OCI-LY3 (cell line): ENCODE measurements around the gene ARHGEF16.

ENCODE experiments used
- H2AFZ ChIP-seq: fragments of 200-600, 300-600 bp; shearing (Covaris generic); 2 replicates; pipeline ENCODE4 v1.6.0; 2014; ENCODE audit warnings: antibody characterized with exemption, low read depth, low read length
- H3K27ac ChIP-seq: fragments of 200-600, 300-600 bp; sonication (generic); 2 replicates; pipeline ENCODE4 v1.5.1; 2014; ENCODE audit warnings: mild to moderate bottlenecking, low read length, moderate library complexity, mixed read lengths
- H3K27me3 ChIP-seq: fragments of 200-600, 300-600 bp; sonication (generic); 2 replicates; pipeline ENCODE4 v1.6.1; 2014; ENCODE audit warnings: low read depth, low read length, mixed read lengths
- H3K36me3 ChIP-seq: fragments of 200-600, 300-600 bp; sonication (generic); replicated peaks from 2 replicates; pipeline ENCODE3; 2014; ENCODE audit warnings: low read depth, low read length, mixed read lengths
- H3K4me1 ChIP-seq: fragments of 300-600, 200-600 bp; sonication (generic); 2 replicates; pipeline ENCODE4 v1.6.1; 2014; ENCODE audit warnings: low read length, mixed read lengths
- H3K4me2 ChIP-seq: fragments of 200-600, 300-600 bp; sonication (generic); 2 replicates; pipeline ENCODE4 v1.6.1; 2014; ENCODE audit warnings: low read length, mixed read lengths
- H3K4me3 ChIP-seq: fragments of 300-600, 200-600 bp; sonication (generic); 2 replicates; pipeline ENCODE4 v1.5.1; 2014; ENCODE audit warnings: antibody characterized with exemption, mild to moderate bottlenecking, low read length, moderate library complexity
- H3K79me2 ChIP-seq: fragments of 300-600, 200-600 bp; shearing (Covaris generic); 2 replicates; pipeline ENCODE4 v1.6.1; 2014; ENCODE audit warnings: mild to moderate bottlenecking, low read length, mixed read lengths
- H3K9ac ChIP-seq: fragments of 300-600, 200-600 bp; shearing (Covaris generic); 2 replicates; pipeline ENCODE4 v1.6.0; 2014; ENCODE audit warnings: mild to moderate bottlenecking, low read length, moderate library complexity
- H3K9me3 ChIP-seq: fragments of 200-600, 300-600 bp; shearing (Covaris generic); 2 replicates; pipeline ENCODE4 v1.6.1; 2014; ENCODE audit warnings: low read length, mixed read lengths; ENCODE audit not compliant: insufficient read depth
- H4K20me1 ChIP-seq: fragments of 200-600, 300-600 bp; sonication (generic); 2 replicates; pipeline ENCODE4 v1.6.1; 2016; ENCODE audit warnings: low read length, mixed read lengths; ENCODE audit not compliant: insufficient read depth
- EZH2phosphoT487 ChIP-seq: fragments of 200-600 bp; shearing (Covaris generic); IDR thresholded peaks from 2 replicates; pipeline ENCODE4 v1.6.1; 2018; ENCODE audit warnings: antibody characterized with exemption, mixed run types, low read depth
- TF ChIP-seq, protein P1 (sequence below): fragments of 200-600, 300-600 bp; sonication (generic); IDR thresholded peaks from 2 replicates; pipeline ENCODE4 v1.5.1; 2014; ENCODE audit warnings: antibody characterized with exemption, low read length, low read depth

ARHGEF16 gene

DNA sequence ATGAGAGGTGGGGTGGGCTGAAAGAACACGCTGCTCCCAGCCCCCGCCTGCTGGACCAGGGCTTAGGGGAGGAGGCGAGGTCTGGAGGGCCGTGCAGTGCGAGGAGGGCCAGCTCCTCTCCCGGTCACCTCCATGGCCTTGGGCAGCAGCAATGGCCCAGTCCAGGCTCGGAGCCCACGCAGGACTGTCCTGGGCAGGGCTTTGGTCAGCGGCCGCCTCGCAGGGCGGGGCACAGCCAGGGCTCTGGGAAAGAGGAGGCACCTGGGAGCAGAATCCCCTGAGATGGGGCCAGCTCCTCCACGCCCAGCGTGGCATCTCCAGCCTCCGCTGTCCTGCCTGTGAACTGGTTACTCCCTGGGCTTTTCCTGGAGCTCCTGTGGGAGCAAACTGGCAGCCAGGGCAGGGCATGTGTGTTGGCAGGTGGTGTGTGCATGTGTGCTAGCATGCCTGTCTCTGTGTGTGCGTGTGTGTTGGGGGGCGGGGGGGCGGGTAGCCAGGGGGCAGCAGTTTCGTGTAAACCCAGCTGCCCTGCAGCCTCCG is 27.4 kb downstream of the ARHGEF16 start:
- H3K4me3 ChIP-seq: no peak overlapping the region
- no peaks in the 10 kb centered on the region for H3K79me2 ChIP-seq
- H2AFZ ChIP-seq: no peak overlapping the region
- no peaks in the 10 kb centered on the region for H3K36me3 ChIP-seq
- H3K27me3 ChIP-seq: peaks cover 3% of the 10 kb centered on the region; the same call in 1 of the 2 replicates
- H4K20me1 ChIP-seq: no peaks in the 10 kb centered on the region
- no peak overlapping the region for H3K4me2 ChIP-seq
- TF ChIP-seq, protein P1, sequence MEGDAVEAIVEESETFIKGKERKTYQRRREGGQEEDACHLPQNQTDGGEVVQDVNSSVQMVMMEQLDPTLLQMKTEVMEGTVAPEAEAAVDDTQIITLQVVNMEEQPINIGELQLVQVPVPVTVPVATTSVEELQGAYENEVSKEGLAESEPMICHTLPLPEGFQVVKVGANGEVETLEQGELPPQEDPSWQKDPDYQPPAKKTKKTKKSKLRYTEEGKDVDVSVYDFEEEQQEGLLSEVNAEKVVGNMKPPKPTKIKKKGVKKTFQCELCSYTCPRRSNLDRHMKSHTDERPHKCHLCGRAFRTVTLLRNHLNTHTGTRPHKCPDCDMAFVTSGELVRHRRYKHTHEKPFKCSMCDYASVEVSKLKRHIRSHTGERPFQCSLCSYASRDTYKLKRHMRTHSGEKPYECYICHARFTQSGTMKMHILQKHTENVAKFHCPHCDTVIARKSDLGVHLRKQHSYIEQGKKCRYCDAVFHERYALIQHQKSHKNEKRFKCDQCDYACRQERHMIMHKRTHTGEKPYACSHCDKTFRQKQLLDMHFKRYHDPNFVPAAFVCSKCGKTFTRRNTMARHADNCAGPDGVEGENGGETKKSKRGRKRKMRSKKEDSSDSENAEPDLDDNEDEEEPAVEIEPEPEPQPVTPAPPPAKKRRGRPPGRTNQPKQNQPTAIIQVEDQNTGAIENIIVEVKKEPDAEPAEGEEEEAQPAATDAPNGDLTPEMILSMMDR: no peak
- no peak for TF ChIP-seq EZH2phosphoT487
- no peak overlapping the region for H3K9ac ChIP-seq
- no peaks in the 10 kb centered on the region for H3K9me3 ChIP-seq
- H3K4me1 ChIP-seq: no peaks in the 10 kb centered on the region
- H3K27ac ChIP-seq: no peak overlapping the region

DNA sequence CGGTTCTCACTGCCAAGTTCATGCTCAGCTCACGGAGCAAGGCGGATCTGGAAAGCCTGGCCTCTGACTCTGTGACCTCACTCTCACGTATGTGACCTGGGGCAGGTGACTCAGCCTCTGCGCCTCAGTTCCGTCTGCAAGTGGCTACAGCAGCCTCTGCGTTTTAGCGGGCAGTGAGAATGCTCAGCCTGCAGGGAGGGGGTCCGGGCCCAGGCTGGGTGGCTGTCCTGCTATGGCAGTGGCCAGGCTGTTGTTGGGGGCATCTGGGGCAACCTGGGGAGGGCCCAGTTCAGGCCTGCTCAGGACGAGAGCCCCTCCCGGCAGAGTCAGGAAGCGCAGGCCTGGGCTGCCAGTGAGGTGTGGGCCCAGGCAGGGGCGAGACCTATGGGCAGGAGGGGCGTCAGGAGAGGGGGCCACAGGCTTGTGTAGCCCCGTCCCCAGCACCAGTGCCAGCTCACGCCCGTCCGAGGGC is 27.9 kb downstream of the ARHGEF16 start:
- TF ChIP-seq, protein P1: peak; percentile 34
- no peak for TF ChIP-seq EZH2phosphoT487
- Histone ChIP-seq H4K20me1 (no peaks in the 10 kb centered on the region), H3K36me3 (no peaks in the 10 kb centered on the region), H3K4me3 (no peak overlapping the region), H3K9ac (no peak overlapping the region), H3K4me2 (0 out of 2 replicates have a peak overlapping the region, but pooled peaks have one; percentile 28), H3K27me3 (peaks cover 3% of the 10 kb centered on the region; the same call in 1 of the 2 replicates), H3K79me2 (no peaks in the 10 kb centered on the region), H3K9me3 (no peaks in the 10 kb centered on the region), H3K27ac (no peak overlapping the region), H3K4me1 (no peaks in the 10 kb centered on the region), H2AFZ (no peak overlapping the region)

DNA sequence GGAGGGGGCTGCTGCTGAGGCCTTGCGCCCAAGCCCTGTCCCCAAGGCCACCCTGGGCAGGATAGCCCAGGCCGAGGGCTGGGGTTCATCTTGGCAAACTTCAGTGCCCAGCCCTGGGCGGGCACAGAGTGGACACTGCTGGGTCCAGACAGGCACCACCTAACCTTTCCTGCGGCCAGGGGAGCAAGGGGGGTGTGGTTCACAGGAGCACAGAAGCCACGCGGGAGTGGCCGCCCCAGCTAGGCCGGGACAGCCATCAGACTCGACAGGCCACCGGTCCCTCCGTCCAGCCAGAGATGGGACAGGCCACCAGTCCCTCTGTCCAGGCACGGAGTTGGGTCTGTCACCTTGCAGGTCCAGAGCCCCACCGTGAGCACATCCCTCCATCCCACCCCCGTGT is 28.9 kb downstream of the ARHGEF16 start:
- H3K27me3 ChIP-seq: peaks cover 6% of the 10 kb centered on the region; the same call in 1 of the 2 replicates
- no peaks in the 10 kb centered on the region for H3K79me2 ChIP-seq
- no peaks in the 10 kb centered on the region for H3K9me3 ChIP-seq
- no peaks in the 10 kb centered on the region for H4K20me1 ChIP-seq
- H3K4me2 ChIP-seq: no peak overlapping the region
- no peaks in the 10 kb centered on the region for H3K36me3 ChIP-seq
- no peak overlapping the region for H3K9ac ChIP-seq
- no peak overlapping the region for H3K4me3 ChIP-seq
- TF ChIP-seq EZH2phosphoT487: no peak
- TF ChIP-seq, protein P1: no peak
- no peaks in the 10 kb centered on the region for H3K4me1 ChIP-seq
- H3K27ac ChIP-seq: no peak overlapping the region
- H2AFZ ChIP-seq: no peak overlapping the region

DNA sequence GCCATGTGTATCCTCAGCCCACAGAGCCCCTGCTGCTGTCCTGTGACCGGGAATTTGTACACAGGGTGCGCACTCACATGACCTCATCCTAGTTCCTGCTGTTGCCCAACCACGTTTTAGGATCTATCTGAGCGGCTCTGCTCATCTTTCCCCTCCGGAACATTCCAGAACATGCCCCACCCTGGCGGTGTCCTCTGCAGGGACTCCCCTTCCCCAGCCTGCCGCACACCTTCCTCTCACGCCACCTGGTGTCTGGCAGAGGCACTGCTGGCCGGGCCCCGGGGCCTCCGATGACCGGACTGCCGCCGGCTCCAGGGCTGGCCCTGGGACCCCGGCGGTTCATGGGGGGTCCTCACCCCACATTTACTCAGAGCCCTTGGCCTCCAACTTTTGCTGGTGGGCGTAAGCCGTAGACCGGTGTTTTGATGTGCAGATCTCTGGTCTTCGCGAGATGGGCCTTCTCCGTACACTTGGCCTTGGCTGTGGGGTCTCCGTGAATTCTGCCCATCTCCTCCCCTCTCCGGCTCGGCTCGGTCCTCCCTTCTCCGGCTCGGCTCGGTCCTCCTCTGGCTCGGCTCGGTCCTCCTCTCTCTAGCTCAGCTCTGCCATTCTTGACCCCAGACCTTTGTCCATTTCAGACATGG is 29.5 kb downstream of the ARHGEF16 start:
- Histone ChIP-seq H3K4me2 (no peak overlapping the region), H2AFZ (no peak overlapping the region), H3K27ac (no peak overlapping the region), H3K4me1 (no peaks in the 10 kb centered on the region), H3K79me2 (no peaks in the 10 kb centered on the region), H3K9me3 (no peaks in the 10 kb centered on the region), H3K36me3 (no peaks in the 10 kb centered on the region), H4K20me1 (no peaks in the 10 kb centered on the region), H3K9ac (no peak overlapping the region), H3K4me3 (no peak overlapping the region), H3K27me3 (peaks cover 6% of the 10 kb centered on the region; the same call in 1 of the 2 replicates)
- TF ChIP-seq, protein P1: peak; percentile 81
- TF ChIP-seq EZH2phosphoT487: no peak
